Measurements from ENCODE around the gene HDDC3. TPM values are rescaled to one million over a fixed set of nuclear protein-coding genes. Genes with fewer than 3 reads are reported as not detected.
A peak's percentile ranks its signal among the peaks of the same experiment; 100 is the strongest.

HDDC3 gene
- total and polyA plus RNA-seq, 9 of the 15 experiments (the other 6 are each of a cell fraction or from before 2014, with no cell fraction given): 14.9 to 55.8 (median 36.9) TPM

GRCh38 chr15:90881978-90882721 is 50.2 kb downstream of the HDDC3 start (continued):
- TF ChIP-seq ZBTB9 (CRISPR knock-in tag; IDR thresholded peaks at IDR 0.05): peak; percentile 44; the same call in 1 of the 2 replicates
- TF ChIP-seq MTA3 (IDR thresholded peaks at IDR 0.05; ENCODE audit: borderline replicate concordance): peak; percentile 90
- peak; percentile 56; the same call in 1 of the 2 replicates for TF ChIP-seq POLR2A (conservative IDR thresholded peaks at IDR 0.05)
- no peak for TF ChIP-seq TFAP4 (CRISPR knock-in tag; IDR thresholded peaks at IDR 0.05; ENCODE audit: borderline replicate concordance)
- TF ChIP-seq PRDM10 (IDR thresholded peaks at IDR 0.05; ENCODE audit: partially characterized antibody): peak; percentile 20
- TF ChIP-seq POLR2AphosphoS2 (IDR thresholded peaks at IDR 0.05; ENCODE audit: low read length): peak; percentile 63; the same call in 1 of the 2 replicates
- peak; percentile 58 for TF ChIP-seq RBFOX2 (IDR thresholded peaks at IDR 0.05; ENCODE audit: low read depth, low read length)
- TF ChIP-seq CTBP1 (IDR thresholded peaks at IDR 0.05; ENCODE audit: borderline replicate concordance): peak; percentile 27; the same call in 1 of the 2 replicates
- TF ChIP-seq HMGN3 (IDR thresholded peaks at IDR 0.05; ENCODE audit: borderline replicate concordance, extremely low read depth, insufficient read length, low read depth, low read length): peak; percentile 37
- peak; percentile 82 for TF ChIP-seq POLR2G (IDR thresholded peaks at IDR 0.05; ENCODE audit: low read depth, low read length)
- peak; percentile 87 for TF ChIP-seq RBM22 (IDR thresholded peaks at IDR 0.05; ENCODE audit: low read depth, low read length, poor library complexity, severe bottlenecking)
- TF ChIP-seq POLR2B (IDR thresholded peaks at IDR 0.05; ENCODE audit: low read depth, partially characterized antibody): peak; percentile 65
- 0 out of 2 replicates have a peak, but pooled peaks have one; percentile 31 for TF ChIP-seq ZC3H4 (CRISPR knock-in tag; IDR thresholded peaks at IDR 0.05; ENCODE audit: borderline replicate concordance)
